ENCODE data around the gene CRIP1.

The CRIP1 gene

GRCh38 chr14:105507247-105507646 lies 20.6 kb downstream of the CRIP1 start:
- H3K27me3 ChIP-seq: peaks cover 27% of the 10 kb centered on the region
- H3K36me3 ChIP-seq: no peaks in the 10 kb centered on the region
- no peaks in the 10 kb centered on the region for H3K9me3 ChIP-seq
- no peak overlapping the region for H3K4me3 ChIP-seq (ENCODE audit: low read depth, low read length)
- no peak for TF ChIP-seq CTCF (IDR thresholded peaks at IDR 0.05; ENCODE audit: low read depth, low read length)
- H3K4me1 ChIP-seq: no peaks in the 10 kb centered on the region; the same call in 1 of the 2 replicates
- no peak for DNase-seq

- DNase-seq: no peak
- Histone ChIP-seq H3K27me3 (peaks cover 35% of the 10 kb centered on the region), H3K4me1 (no peaks in the 10 kb centered on the region; the same call in 1 of the 2 replicates), H3K36me3 (no peaks in the 10 kb centered on the region), H3K4me3 (ENCODE audit: low read depth, low read length) (no peak overlapping the region), H3K9me3 (no peaks in the 10 kb centered on the region)
- no peak for TF ChIP-seq CTCF (IDR thresholded peaks at IDR 0.05; ENCODE audit: low read depth, low read length)
Measured at GRCh38 chr14:105508069-105508468, 21.4 kb downstream of the CRIP1 start.

- Histone ChIP-seq H3K4me1 (no peaks in the 10 kb centered on the region; the same call in 1 of the 2 replicates), H3K4me3 (ENCODE audit: low read depth, low read length) (no peak overlapping the region), H3K9me3 (no peaks in the 10 kb centered on the region), H3K27me3 (peaks cover 35% of the 10 kb centered on the region), H3K36me3 (no peaks in the 10 kb centered on the region)
- no peak for TF ChIP-seq CTCF (IDR thresholded peaks at IDR 0.05; ENCODE audit: low read depth, low read length)
- DNase-seq: no peak
Measured at GRCh38 chr14:105508601-105509000, 21.9 kb downstream of the CRIP1 start.

- H3K36me3 ChIP-seq: no peaks in the 10 kb centered on the region
- peaks cover 4% of the 10 kb centered on the region; the same call in 1 of the 2 replicates for H3K4me1 ChIP-seq
- no peak for TF ChIP-seq CTCF (IDR thresholded peaks at IDR 0.05; ENCODE audit: low read depth, low read length)
- DNase-seq: no peak
- H3K27me3 ChIP-seq: peaks cover 10% of the 10 kb centered on the region
- H3K4me3 ChIP-seq (ENCODE audit: low read depth, low read length): no peak overlapping the region
- H3K9me3 ChIP-seq: peaks cover 6% of the 10 kb centered on the region
Measured at GRCh38 chr14:105517096-105517495, 30.4 kb downstream of the CRIP1 start.

GRCh38 chr14:105519946-105520698 lies 33.4 kb downstream of the CRIP1 start:
- TF ChIP-seq CTCF (IDR thresholded peaks at IDR 0.05; ENCODE audit: low read depth, low read length): no peak
- DNase-seq: no peak
- peaks cover 4% of the 10 kb centered on the region; the same call in 1 of the 2 replicates for H3K4me1 ChIP-seq
- H3K36me3 ChIP-seq: no peaks in the 10 kb centered on the region
- H3K4me3 ChIP-seq (ENCODE audit: low read depth, low read length): no peak overlapping the region
- H3K27me3 ChIP-seq: no peaks in the 10 kb centered on the region
- peaks cover 6% of the 10 kb centered on the region for H3K9me3 ChIP-seq

- no peaks in the 10 kb centered on the region; the same call in 1 of the 2 replicates for H3K36me3 ChIP-seq
- DNase-seq: no peak
- H3K9me3 ChIP-seq: 0 out of 2 replicates have a peak, but pooled peaks cover 2% of the 10 kb centered on the region
- no peaks in the 10 kb centered on the region for H3K4me1 ChIP-seq
- H3K4me3 ChIP-seq (ENCODE audit: low read depth, low read length): no peak overlapping the region
- no peaks in the 10 kb centered on the region for H3K27me3 ChIP-seq
- no peak for TF ChIP-seq CTCF (IDR thresholded peaks at IDR 0.05; ENCODE audit: low read depth, low read length)
Measured at GRCh38 chr14:105525326-105525725, 38.6 kb downstream of the CRIP1 start.

Data from BE2C (cell line).